ENCODE measurements around the gene CDH18. TPM values are rescaled to one million over a fixed set of nuclear protein-coding genes. Genes with fewer than 3 reads are reported as not detected.

Gene CDH18
- polyA plus RNA-seq, 1 donor from 2014 or later, result 5.6 TPM

GRCh38 chr5:19630876-19631275, 357.1 kb downstream of the CDH18 start:
- Histone ChIP-seq H4K20me1 (ENCODE audit: insufficient read depth) (no peaks in the 10 kb centered on the region), H3K9me2 (ENCODE audit: insufficient read depth, low read length) (no peaks in the 10 kb centered on the region), H3K9me3 (ENCODE audit: low read length) (no peaks in the 10 kb centered on the region), H3F3A (ENCODE audit: insufficient read depth, low read length, poor library complexity, severe bottlenecking) (no peaks in the 10 kb centered on the region), H3K79me2 (replicated peaks; ENCODE audit: insufficient read depth, low read length) (no peaks in the 10 kb centered on the region), H3K27ac (ENCODE audit: low read length) (no peak overlapping the region), H3K4me2 (ENCODE audit: low read length) (no peak overlapping the region), H3K27me3 (ENCODE audit: insufficient read depth, low read depth, low read length) (no peaks in the 10 kb centered on the region), H3K9ac (ENCODE audit: low read length) (no peak overlapping the region), H3K36me3 (ENCODE audit: insufficient read depth, low read length) (no peaks in the 10 kb centered on the region), H3K4me3 (ENCODE audit: low read length) (no peak overlapping the region), H2AFZ (ENCODE audit: low read depth, low read length) (no peak overlapping the region)
- TF ChIP-seq EZH2 (IDR thresholded peaks at IDR 0.05; ENCODE audit: borderline replicate concordance, insufficient read depth, low read length, poor library complexity, severe bottlenecking), result no peak
- no peak for TF ChIP-seq TAF1 (IDR thresholded peaks at IDR 0.05; ENCODE audit: low read depth)
- TF ChIP-seq MXI1 (conservative IDR thresholded peaks at IDR 0.05; ENCODE audit: poor library complexity, severe bottlenecking), result no peak
- no peak for TF ChIP-seq REST (IDR thresholded peaks at IDR 0.05; ENCODE audit: borderline replicate concordance)
- no peak for TF ChIP-seq POLR2AphosphoS5 (IDR thresholded peaks at IDR 0.05)
- no peak for TF ChIP-seq CTCF (IDR thresholded peaks at IDR 0.05; ENCODE audit: poor library complexity, severe bottlenecking)
- no peak for TF ChIP-seq EP300 (conservative IDR thresholded peaks at IDR 0.05; ENCODE audit: poor library complexity, severe bottlenecking)
- TF ChIP-seq SMC3 (conservative IDR thresholded peaks at IDR 0.05; ENCODE audit: poor library complexity), result no peak
- no peak for TF ChIP-seq RAD21 (conservative IDR thresholded peaks at IDR 0.05)

- H3K36me3 ChIP-seq (ENCODE audit: insufficient read depth, low read length), result no peaks in the 10 kb centered on the region
- TF ChIP-seq REST (IDR thresholded peaks at IDR 0.05; ENCODE audit: borderline replicate concordance), result no peak
- TF ChIP-seq EP300 (conservative IDR thresholded peaks at IDR 0.05; ENCODE audit: poor library complexity, severe bottlenecking), result no peak
- no peaks in the 10 kb centered on the region for H4K20me1 ChIP-seq (ENCODE audit: insufficient read depth)
- no peaks in the 10 kb centered on the region for H3K79me2 ChIP-seq (replicated peaks; ENCODE audit: insufficient read depth, low read length)
- no peaks in the 10 kb centered on the region for H3F3A ChIP-seq (ENCODE audit: insufficient read depth, low read length, poor library complexity, severe bottlenecking)
- H2AFZ ChIP-seq (ENCODE audit: low read depth, low read length), result no peak overlapping the region
- H3K27ac ChIP-seq (ENCODE audit: low read length), result no peak overlapping the region
- H3K9me2 ChIP-seq (ENCODE audit: insufficient read depth, low read length), result no peaks in the 10 kb centered on the region
- H3K9ac ChIP-seq (ENCODE audit: low read length), result no peak overlapping the region
- H3K4me2 ChIP-seq (ENCODE audit: low read length), result no peak overlapping the region
- no peaks in the 10 kb centered on the region for H3K27me3 ChIP-seq (ENCODE audit: insufficient read depth, low read depth, low read length)
- H3K9me3 ChIP-seq (ENCODE audit: low read length), result no peaks in the 10 kb centered on the region
- H3K4me3 ChIP-seq (ENCODE audit: low read length), result no peak overlapping the region
These were observed 361.8 kb downstream of the CDH18 start for GRCh38 chr5:19626211-19626610.

All from neural cell (in vitro differentiated cells).